ENCODE results near the gene NCKAP5.

Gene NCKAP5

GRCh38 chr2:133489146-133489545, 79.1 kb downstream of the NCKAP5 start:
- Histone ChIP-seq H3K36me3 (no peaks in the 10 kb centered on the region), H3K4me3 (ENCODE audit: low read depth in 1 of 2, low read length in 1 of 2) (no peak overlapping the region), H3K4me1 (ENCODE audit: control insufficient read depth in 1 of 2, insufficient read depth in 1 of 2, low read depth in 1 of 2, low read length in 1 of 2) (no peaks in the 10 kb centered on the region), H3K9me3 (no peaks in the 10 kb centered on the region), H3K27ac (no peak overlapping the region), H3K27me3 (no peaks in the 10 kb centered on the region)
- TF ChIP-seq, protein P1, sequence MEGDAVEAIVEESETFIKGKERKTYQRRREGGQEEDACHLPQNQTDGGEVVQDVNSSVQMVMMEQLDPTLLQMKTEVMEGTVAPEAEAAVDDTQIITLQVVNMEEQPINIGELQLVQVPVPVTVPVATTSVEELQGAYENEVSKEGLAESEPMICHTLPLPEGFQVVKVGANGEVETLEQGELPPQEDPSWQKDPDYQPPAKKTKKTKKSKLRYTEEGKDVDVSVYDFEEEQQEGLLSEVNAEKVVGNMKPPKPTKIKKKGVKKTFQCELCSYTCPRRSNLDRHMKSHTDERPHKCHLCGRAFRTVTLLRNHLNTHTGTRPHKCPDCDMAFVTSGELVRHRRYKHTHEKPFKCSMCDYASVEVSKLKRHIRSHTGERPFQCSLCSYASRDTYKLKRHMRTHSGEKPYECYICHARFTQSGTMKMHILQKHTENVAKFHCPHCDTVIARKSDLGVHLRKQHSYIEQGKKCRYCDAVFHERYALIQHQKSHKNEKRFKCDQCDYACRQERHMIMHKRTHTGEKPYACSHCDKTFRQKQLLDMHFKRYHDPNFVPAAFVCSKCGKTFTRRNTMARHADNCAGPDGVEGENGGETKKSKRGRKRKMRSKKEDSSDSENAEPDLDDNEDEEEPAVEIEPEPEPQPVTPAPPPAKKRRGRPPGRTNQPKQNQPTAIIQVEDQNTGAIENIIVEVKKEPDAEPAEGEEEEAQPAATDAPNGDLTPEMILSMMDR (IDR thresholded peaks at IDR 0.05): no peak

GRCh38 chr2:133486771-133487191, 81.5 kb downstream of the NCKAP5 start:
- H3K4me3 ChIP-seq (ENCODE audit: low read depth in 1 of 2, low read length in 1 of 2): no peak overlapping the region
- H3K36me3 ChIP-seq: no peaks in the 10 kb centered on the region
- no peaks in the 10 kb centered on the region for H3K9me3 ChIP-seq
- no peaks in the 10 kb centered on the region for H3K27me3 ChIP-seq
- H3K27ac ChIP-seq: no peak overlapping the region
- no peaks in the 10 kb centered on the region for H3K4me1 ChIP-seq (ENCODE audit: control insufficient read depth in 1 of 2, insufficient read depth in 1 of 2, low read depth in 1 of 2, low read length in 1 of 2)
- TF ChIP-seq, protein P1 (IDR thresholded peaks at IDR 0.05): no peak

GRCh38 chr2:133485868-133486267, 82.4 kb downstream of the NCKAP5 start:
- Histone ChIP-seq H3K4me3 (ENCODE audit: low read depth in 1 of 2, low read length in 1 of 2) (no peak overlapping the region), H3K9me3 (no peaks in the 10 kb centered on the region), H3K36me3 (no peaks in the 10 kb centered on the region), H3K27me3 (no peaks in the 10 kb centered on the region), H3K27ac (no peak overlapping the region), H3K4me1 (ENCODE audit: control insufficient read depth in 1 of 2, insufficient read depth in 1 of 2, low read depth in 1 of 2, low read length in 1 of 2) (no peaks in the 10 kb centered on the region)
- TF ChIP-seq, protein P1 (IDR thresholded peaks at IDR 0.05): no peak

GRCh38 chr2:133484784-133485183, 83.5 kb downstream of the NCKAP5 start:
- TF ChIP-seq, protein P1 (IDR thresholded peaks at IDR 0.05): no peak
- Histone ChIP-seq H3K4me3 (ENCODE audit: low read depth in 1 of 2, low read length in 1 of 2) (no peak overlapping the region), H3K9me3 (no peaks in the 10 kb centered on the region), H3K27me3 (no peaks in the 10 kb centered on the region), H3K4me1 (ENCODE audit: control insufficient read depth in 1 of 2, insufficient read depth in 1 of 2, low read depth in 1 of 2, low read length in 1 of 2) (no peaks in the 10 kb centered on the region), H3K36me3 (no peaks in the 10 kb centered on the region), H3K27ac (no peak overlapping the region)

GRCh38 chr2:133484106-133484505, 84.2 kb downstream of the NCKAP5 start:
- no peaks in the 10 kb centered on the region for H3K4me1 ChIP-seq (ENCODE audit: control insufficient read depth in 1 of 2, insufficient read depth in 1 of 2, low read depth in 1 of 2, low read length in 1 of 2)
- TF ChIP-seq, protein P1 (IDR thresholded peaks at IDR 0.05): no peak
- no peaks in the 10 kb centered on the region for H3K27me3 ChIP-seq
- H3K36me3 ChIP-seq: no peaks in the 10 kb centered on the region
- H3K27ac ChIP-seq: no peak overlapping the region
- no peak overlapping the region for H3K4me3 ChIP-seq (ENCODE audit: low read depth in 1 of 2, low read length in 1 of 2)
- no peaks in the 10 kb centered on the region for H3K9me3 ChIP-seq

DNA sequence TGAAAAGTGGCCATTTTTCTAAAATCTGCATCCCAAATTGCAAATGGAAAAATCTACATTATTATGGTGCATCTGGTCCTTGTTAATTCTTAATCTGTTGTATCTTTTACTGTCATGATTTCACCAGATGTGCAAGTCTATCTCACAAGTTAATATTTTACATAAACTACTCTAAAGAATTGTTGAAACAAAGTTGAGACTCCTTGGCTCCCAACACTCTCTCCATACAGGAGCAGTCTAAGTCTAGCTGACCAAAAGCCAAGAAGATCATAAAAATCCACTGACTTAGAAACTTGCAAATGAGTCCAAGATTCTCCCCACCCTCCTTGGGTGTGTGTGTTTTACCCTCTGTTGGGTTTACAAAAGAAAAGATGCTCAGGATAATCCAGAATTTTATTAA, 85.1 kb downstream of the NCKAP5 start:
- no peak overlapping the region for H3K27ac ChIP-seq
- H3K4me3 ChIP-seq (ENCODE audit: low read depth in 1 of 2, low read length in 1 of 2): no peak overlapping the region
- TF ChIP-seq, protein P1 (IDR thresholded peaks at IDR 0.05): no peak
- H3K4me1 ChIP-seq (ENCODE audit: control insufficient read depth in 1 of 2, insufficient read depth in 1 of 2, low read depth in 1 of 2, low read length in 1 of 2): no peaks in the 10 kb centered on the region
- H3K9me3 ChIP-seq: no peaks in the 10 kb centered on the region
- no peaks in the 10 kb centered on the region for H3K36me3 ChIP-seq
- H3K27me3 ChIP-seq: no peaks in the 10 kb centered on the region
